Right cardiac atrium (tissue), 5 donors: Measurements from ENCODE around the gene ZNF691. TPM values are rescaled to one million over a fixed set of nuclear protein-coding genes. Genes with fewer than 3 reads are reported as not detected.

Experiments used
- ATAC-seq, 2 donors: fragments of 200-7000 bp; cut with Tn5 transposase; one replicate each; pipeline versions ENCODE4 v1.8.0 to v1.9.1; 2020; ENCODE audit warnings: moderate library complexity in 2 of 2, mild to moderate bottlenecking in 1 of 2
- DNase-seq, 3 donors: peaks; one replicate each; pipeline ENCODE4 v3.0.0-alpha.2; 2020
- H3K27ac ChIP-seq: one replicate; pipeline ENCODE4 v1.5.1; 2013; ENCODE audit warnings: mild to moderate bottlenecking, low read length, control low read depth, moderate library complexity
- H3K27me3 ChIP-seq: one replicate; pipeline ENCODE4 v1.6.1; 2013; ENCODE audit not compliant: control insufficient read depth, insufficient read depth
- H3K4me1 ChIP-seq: one replicate; pipeline ENCODE4 v1.6.1; 2013; ENCODE audit warnings: low read length; ENCODE audit not compliant: control insufficient read depth, insufficient read depth
- H3K4me3 ChIP-seq: one replicate; pipeline ENCODE4 v1.5.1; 2013; ENCODE audit warnings: low read length, control low read depth
- H3K9me3 ChIP-seq: one replicate; pipeline ENCODE4 v1.6.1; 2013; ENCODE audit warnings: low read length; ENCODE audit not compliant: control insufficient read depth
- WGBS: extraction: QIAGEN DNeasy Blood & Tissue Kit; methylation state at CpG from one replicate; pipeline ENCODE4 v1.1.7; 2013; 5-methylcytosine and 5-hydroxymethylcytosine counted together
- intact Hi-C, 4 donors: fragments of 100-400 bp; cut with DNase I; formaldehyde crosslinking; loops; one replicate each; pipeline versions ENCODE4 v1.11.0 to v1.14.0; 2022 to 2023
- polyA plus RNA-seq: library from polyadenylated mRNA; stranded (reverse); fragments of 200-250 nt; gene quantifications from one replicate; pipeline ENCODE4 v1.2.3, GENCODE V29; 2013
- total RNA-seq, 4 donors: library from RNA; stranded (reverse); fragmentation: NEBNext Ultra II Directional; extraction: Animal tissue kit (Norgen Biotek cat#: 25700); gene quantifications; one replicate each; pipeline ENCODE4 v1.2.1, GENCODE V29; 2021
- donor health status: healthy with polysubstance abuse.
- donor health status: DM: no; HTN: yes; CAD: no.
- donor health status: DM: no; HTN: no; CAD: no.
- donor health status: DM: no; HTN: yes; CAD: no; lungs with severe emphysema.
- donor health status: DM: yes; HTN: yes; CAD: no.

The ZNF691 gene
- total and polyA plus RNA-seq, 5 donors: 5.5 to 10.3 (median 8.8) TPM

DNA sequence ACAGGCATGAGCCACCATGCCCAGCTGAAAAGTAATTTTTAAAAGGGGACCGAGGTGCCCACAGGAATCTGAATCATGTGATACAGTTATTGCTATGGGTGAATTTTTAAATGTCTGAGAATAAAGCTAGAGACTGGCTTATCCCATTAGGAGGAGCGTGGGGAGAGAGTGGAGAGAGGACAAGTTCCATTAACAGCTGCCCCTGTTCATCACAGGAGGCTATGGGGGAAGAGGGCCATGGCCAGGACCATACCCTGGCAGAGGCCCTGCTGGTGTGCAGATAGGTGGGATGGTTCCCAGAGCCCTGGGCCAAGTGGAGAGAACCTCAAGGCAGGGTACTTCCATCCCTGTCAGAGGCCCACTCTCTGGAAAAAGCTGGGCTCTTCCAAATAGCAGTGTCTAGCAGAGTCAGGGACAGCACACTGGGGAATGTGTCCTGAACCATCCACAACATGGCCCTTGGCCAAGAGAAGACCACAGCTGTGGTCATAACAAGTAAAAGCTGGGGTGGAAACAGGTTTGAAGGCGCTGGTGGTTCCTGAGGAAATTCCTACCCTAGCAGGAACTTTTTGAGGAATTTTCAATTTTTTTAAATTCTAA, 13.7 kb upstream of the ZNF691 start:
- Histone ChIP-seq H3K27ac (no peak overlapping the region), H3K4me3 (no peak overlapping the region), H3K27me3 (no peaks in the 10 kb centered on the region), H3K9me3 (no peaks in the 10 kb centered on the region), H3K4me1 (no peaks in the 10 kb centered on the region)
- WGBS: 90% methylated on average over 3 of the region's 3 CpGs
- intact Hi-C loops: no loop called here
- DNase-seq (no peak), ATAC-seq (no peak)

DNA sequence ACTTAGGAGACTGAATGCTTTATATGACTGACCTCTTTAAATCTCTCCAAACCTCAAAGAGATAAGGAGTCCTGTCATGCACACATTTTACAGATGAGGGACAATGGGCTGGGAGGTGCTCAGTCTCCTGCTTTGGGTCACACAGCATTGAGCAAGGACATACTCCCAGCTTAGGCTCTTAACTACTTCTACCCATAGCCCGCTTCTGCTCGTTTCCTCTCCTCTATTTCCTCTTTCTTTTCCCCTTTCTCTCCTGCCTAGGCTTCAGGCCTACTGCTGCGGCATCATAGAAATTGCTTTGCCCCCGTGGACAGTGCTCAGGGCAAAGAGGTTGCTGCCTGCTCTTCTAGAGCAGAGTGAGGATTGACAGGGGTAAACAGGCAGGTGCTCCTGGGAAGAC, 12.4 kb upstream of the ZNF691 start:
- 89% methylated on average over 4 of the region's 4 CpGs for WGBS
- DNase-seq: no peak
- no peaks in the 10 kb centered on the region for H3K4me1 ChIP-seq
- no peaks in the 10 kb centered on the region for H3K27me3 ChIP-seq
- intact Hi-C loops: no loop called here
- H3K27ac ChIP-seq: no peak overlapping the region
- no peaks in the 10 kb centered on the region for H3K9me3 ChIP-seq
- no peak overlapping the region for H3K4me3 ChIP-seq
- no peak for ATAC-seq

DNA sequence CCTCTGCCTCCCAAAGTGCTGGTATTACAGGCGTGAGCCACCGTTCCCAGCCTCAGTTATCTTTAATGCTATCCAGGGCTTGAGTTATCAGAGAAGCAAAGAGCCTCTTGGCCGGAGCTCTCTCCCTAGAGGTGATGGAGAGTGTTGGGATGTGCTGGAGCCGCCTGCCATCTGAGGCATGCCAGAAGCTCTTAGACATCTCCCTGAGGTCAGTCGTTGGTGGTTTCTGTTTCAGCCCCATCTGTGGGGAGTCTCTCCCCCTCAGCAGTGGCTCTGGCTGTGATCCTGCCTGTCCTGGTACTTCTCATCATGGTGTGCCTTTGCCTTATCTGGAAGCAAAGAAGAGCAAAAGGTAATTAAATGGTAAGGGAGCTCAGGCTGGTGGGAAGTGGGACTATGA, 11.6 kb upstream of the ZNF691 start:
- no peak for ATAC-seq
- Histone ChIP-seq H3K27ac (no peak overlapping the region), H3K4me1 (no peaks in the 10 kb centered on the region), H3K4me3 (no peak overlapping the region), H3K27me3 (no peaks in the 10 kb centered on the region), H3K9me3 (no peaks in the 10 kb centered on the region)
- intact Hi-C loops: no loop called here
- whole genome bisulfite sequencing: 66% methylated on average over 5 of the region's 5 CpGs
- DNase-seq: no peak

DNA sequence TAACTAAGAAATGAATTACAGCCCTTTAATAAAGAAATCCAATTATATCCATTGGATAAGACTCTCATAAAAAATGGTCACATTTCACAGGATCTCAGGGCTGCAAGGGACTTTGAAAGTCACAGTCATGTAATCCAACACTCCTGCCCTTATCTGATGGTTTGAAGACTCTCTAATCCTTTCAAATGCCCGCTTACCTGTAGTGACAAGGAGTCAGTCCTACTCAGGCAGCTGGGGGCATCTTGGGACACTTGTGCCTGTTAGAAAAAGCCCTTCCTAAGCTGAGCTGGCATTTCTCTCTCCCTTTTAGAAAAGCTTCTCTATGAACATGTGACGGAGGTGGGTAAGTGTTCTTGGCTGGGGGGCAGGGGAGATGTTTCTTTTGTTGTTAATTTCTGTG, 11.0 kb upstream of the ZNF691 start:
- Histone ChIP-seq H3K27me3 (no peaks in the 10 kb centered on the region), H3K4me3 (no peak overlapping the region), H3K27ac (no peak overlapping the region), H3K4me1 (no peaks in the 10 kb centered on the region), H3K9me3 (no peaks in the 10 kb centered on the region)
- ATAC-seq: no peak
- no peak for DNase-seq
- intact Hi-C loops: no loop called here
- 98% methylated on average over 2 of the region's 2 CpGs for WGBS

DNA sequence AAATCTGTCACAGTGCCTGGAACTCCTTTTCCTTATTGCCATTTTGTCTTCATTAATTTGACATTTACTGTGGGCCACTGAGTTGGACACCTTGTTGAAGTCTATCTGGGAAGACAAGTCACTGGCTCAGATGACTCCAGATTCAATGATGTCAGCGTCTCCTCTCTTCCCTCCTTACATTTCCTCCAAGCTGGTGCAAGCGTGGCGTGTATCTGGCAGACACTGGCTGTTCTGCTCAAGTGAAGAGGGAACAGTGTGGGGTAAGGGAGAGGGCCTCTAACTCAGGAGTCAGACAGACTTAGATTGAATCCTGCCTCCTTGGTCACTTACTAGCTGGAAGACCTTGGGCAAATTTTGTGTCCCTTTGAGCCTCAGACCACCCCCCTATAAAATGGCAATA, 8.7 kb upstream of the ZNF691 start:
- Histone ChIP-seq H3K4me1 (no peaks in the 10 kb centered on the region), H3K4me3 (no peak overlapping the region), H3K27me3 (no peaks in the 10 kb centered on the region), H3K9me3 (no peaks in the 10 kb centered on the region), H3K27ac (no peak overlapping the region)
- DNase-seq (no peak), ATAC-seq (peak; percentile 27 to 44)
- intact Hi-C loops: no loop called here
- WGBS: 48% methylated on average over 3 of the region's 3 CpGs

DNA sequence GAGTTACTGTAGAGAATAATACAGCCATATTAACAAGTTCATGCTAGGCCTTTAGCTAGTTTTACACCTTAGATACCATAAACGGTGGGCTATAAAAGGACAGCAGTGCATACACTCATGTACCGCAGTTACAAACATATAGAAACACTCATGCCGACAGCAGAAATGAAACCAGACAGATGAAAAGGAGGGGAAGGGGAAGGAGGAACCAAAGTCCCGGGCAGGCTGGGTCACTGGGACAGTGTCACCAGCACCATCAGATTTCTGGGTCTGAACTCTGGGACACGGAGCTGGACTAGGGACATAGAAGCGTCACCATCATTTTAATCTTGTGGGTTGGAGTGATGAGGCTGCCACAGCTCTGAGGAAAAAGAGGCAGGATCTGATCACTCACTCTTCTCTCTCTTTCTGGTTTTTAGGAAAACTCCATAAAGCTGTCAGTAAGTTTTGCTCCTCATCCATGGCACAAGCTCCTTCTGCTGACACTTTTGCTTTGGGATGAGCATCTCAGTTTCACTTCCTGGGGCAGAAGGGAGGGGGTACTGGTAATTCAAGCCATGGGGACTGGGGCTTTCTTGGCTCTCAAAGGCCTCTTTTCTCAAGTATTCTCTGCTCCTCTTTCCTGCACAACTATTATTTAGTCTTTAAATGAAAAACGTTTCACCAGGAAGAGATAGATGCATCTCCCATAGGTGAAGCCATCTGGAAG, 7.8 kb upstream of the ZNF691 start:
- intact Hi-C loops: no loop called here
- Histone ChIP-seq H3K27ac (no peak overlapping the region), H3K4me3 (no peak overlapping the region), H3K27me3 (no peaks in the 10 kb centered on the region), H3K9me3 (no peaks in the 10 kb centered on the region), H3K4me1 (no peaks in the 10 kb centered on the region)
- DNase-seq: no peak
- no peak for ATAC-seq
- 84% methylated on average over 7 of the region's 7 CpGs for WGBS

DNA sequence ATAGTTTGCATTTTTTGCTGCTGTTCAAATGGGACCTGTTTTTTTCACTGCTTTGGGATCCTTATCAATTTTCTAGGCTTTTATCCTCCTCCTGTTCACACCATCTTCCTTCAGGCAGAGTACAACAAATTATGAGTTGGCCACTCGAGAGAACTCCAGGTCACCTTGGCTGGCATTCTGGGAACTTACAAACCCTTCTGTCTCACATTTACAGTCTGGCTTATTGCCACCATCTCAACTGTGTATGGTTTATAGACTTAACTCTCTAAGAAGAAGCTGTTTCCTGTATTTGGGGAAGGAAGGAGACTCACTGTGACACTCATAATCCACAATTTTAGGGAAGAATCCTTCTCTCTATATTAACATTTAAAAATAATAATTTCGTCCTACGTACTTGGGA, 5.4 kb upstream of the ZNF691 start:
- DNase-seq (no peak), ATAC-seq (no peak)
- H3K4me1 ChIP-seq: no peaks in the 10 kb centered on the region
- H3K4me3 ChIP-seq: no peak overlapping the region
- intact Hi-C loops: no loop called here
- 71% methylated on average over 3 of the region's 3 CpGs for WGBS
- H3K27ac ChIP-seq: no peak overlapping the region
- H3K9me3 ChIP-seq: no peaks in the 10 kb centered on the region
- no peaks in the 10 kb centered on the region for H3K27me3 ChIP-seq

DNA sequence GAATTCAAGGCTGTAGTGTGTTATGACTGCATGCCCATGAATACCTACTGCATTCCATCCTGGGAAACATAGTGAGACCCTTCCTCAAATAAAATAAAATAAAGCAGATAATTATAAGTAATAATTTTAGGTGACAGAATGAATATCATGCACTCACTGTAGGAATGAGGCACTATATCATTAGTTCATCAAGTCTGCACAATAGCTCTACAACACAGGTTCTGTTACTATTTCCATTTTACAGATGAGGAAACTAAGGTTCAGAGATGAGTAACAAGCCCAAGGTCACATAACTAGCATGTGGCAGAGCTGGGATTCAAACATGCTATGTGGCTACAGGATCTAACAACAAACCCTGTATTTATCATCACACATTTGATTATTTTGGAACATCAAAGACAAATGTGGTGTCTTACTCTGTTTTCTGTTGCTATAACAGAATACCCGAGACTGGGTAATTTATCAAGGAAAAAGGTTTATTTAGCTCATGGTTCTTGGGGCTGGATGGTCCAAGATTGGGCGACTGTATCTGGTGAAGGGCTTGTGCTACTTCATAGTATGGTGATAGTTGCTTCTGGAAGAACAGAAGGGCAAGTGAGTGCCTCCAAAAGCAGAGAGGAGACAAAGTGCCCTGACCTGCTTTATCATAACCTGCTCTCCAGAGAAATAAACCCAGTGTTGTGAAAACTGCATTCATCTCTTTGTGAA, 4.8 kb upstream of the ZNF691 start:
- Histone ChIP-seq H3K27me3 (no peaks in the 10 kb centered on the region), H3K4me1 (no peaks in the 10 kb centered on the region), H3K27ac (no peak overlapping the region), H3K9me3 (no peaks in the 10 kb centered on the region), H3K4me3 (no peak overlapping the region)
- ATAC-seq: no peak
- intact Hi-C loops: no loop called here
- DNase-seq: no peak
- WGBS: 92% methylated on average over 2 of the region's 2 CpGs

DNA sequence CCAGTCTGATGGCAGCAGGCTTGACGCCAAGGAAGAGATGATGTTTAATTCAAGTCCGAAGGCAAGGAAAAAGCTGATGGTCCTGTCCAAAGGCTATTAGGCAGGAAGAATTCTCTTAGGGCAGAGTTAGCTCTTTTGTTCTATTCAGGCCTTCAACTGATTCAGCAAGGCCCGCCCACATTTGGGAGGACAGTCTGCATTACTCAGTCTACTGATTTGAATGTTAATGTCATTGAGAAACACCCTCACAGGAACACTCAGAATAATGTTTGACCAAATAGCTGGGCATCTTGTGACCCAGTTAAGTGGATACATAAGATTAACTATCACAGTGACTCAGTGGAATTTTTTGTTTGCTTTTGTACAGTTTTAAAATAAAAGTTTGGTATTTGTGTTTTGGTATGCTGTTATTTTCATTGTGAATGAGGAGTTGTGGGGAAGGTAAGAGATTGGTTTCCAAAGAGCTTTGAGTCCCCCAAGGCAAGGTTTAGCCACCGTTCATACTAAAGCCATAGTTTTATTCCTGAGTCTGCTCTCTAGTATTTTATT, 1.7 kb upstream of the ZNF691 start:
- intact Hi-C loops: no loop called here
- 94% methylated on average over 4 of the region's 4 CpGs for WGBS
- no peaks in the 10 kb centered on the region for H3K27me3 ChIP-seq
- DNase-seq: no peak
- no peak overlapping the region for H3K27ac ChIP-seq
- no peak overlapping the region for H3K4me3 ChIP-seq
- no peaks in the 10 kb centered on the region for H3K4me1 ChIP-seq
- H3K9me3 ChIP-seq: no peaks in the 10 kb centered on the region
- ATAC-seq: no peak

DNA sequence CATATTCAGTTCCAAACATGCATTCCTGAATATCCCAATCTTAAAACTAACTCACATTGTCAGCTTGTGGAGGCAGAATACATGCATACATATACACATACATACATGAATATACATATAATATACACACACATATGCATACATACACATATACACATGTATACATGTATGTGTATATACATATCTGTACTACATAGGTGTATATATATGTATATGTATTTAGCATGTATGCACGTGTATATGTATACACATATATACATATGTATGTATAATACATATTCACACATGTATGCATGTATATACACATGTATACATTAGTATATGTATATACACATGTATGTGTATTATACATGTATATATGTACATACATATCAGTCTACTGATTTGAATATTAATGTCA, 1.2 kb upstream of the ZNF691 start:
- 68% methylated on average over 1 of the region's 1 CpG for WGBS
- H3K4me3 ChIP-seq: no peak overlapping the region
- H3K9me3 ChIP-seq: no peaks in the 10 kb centered on the region
- no peaks in the 10 kb centered on the region for H3K4me1 ChIP-seq
- no peak overlapping the region for H3K27ac ChIP-seq
- intact Hi-C loops: no loop called here
- no peak for ATAC-seq
- no peak for DNase-seq
- no peaks in the 10 kb centered on the region for H3K27me3 ChIP-seq

DNA sequence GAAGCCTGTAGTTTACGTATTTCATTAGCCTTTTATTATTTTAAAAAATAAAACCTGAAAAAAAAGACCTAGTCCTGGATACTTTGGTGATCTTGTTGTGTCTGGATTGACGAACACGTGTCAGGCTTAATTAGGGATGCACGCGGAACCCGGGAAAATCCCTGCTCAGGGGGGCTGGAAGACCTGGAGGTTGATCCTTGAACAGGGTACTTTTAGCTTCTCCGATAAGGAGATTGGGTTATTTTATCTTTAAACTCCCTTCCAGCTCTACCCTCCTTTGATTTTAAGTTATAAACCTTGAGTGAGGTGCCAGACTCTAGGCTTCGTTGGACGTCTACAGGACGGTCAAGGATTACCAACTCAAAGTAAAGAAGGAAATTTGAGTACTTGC, 552 bp upstream of the ZNF691 start:
- peak in 1 of 2 donors; percentile 8 for ATAC-seq
- WGBS: 7% methylated on average over 10 of the region's 10 CpGs
- DNase-seq: no peak
- Histone ChIP-seq H3K9me3 (no peaks in the 10 kb centered on the region), H3K4me3 (peak overlapping the region; percentile 76), H3K4me1 (no peaks in the 10 kb centered on the region), H3K27ac (no peak overlapping the region), H3K27me3 (no peaks in the 10 kb centered on the region)
- intact Hi-C loops: no loop called here
